Measurements from ENCODE around the gene DHRSX.

- TF ChIP-seq CTCF (conservative IDR thresholded peaks at IDR 0.05 in 1 of 2, IDR thresholded peaks at IDR 0.05 in 1 of 2; ENCODE audit: extremely low read depth in 1 of 2, insufficient read depth in 1 of 2, low read depth in 1 of 2, low read length in 2 of 2) (no peak), EZH2 (IDR thresholded peaks at IDR 0.05; ENCODE audit: borderline replicate concordance, low read length) (no peak)
Observed at GRCh38 chrX:2536974-2537373, 36.2 kb upstream of the DHRSX start.
